Astrocyte of the spinal cord (primary cell): ENCODE data around the gene SLC36A1.

Experiments used
- DNase-seq: peaks from one replicate; pipeline ENCODE4 v3.0.0; 2011; ENCODE audit warnings: low read depth, low spot score
- H3K4me3 ChIP-seq: 2 replicates; pipeline ENCODE4 v1.5.1; 2011; ENCODE audit warnings: low read depth, mild to moderate bottlenecking, low read length, moderate library complexity
- in situ Hi-C: cut with HindIII; loops from 2 replicates; pipeline ENCODE4 v1.10.0; 2017; ENCODE audit warnings: low sequenced_read_pairs
- TF ChIP-seq, protein P1 (sequence below): IDR thresholded peaks from 2 replicates; pipeline ENCODE4 v1.5.1; 2012; ENCODE audit warnings: low read depth, mild to moderate bottlenecking, low read length, inconsistent platforms

SLC36A1 gene

DNA sequence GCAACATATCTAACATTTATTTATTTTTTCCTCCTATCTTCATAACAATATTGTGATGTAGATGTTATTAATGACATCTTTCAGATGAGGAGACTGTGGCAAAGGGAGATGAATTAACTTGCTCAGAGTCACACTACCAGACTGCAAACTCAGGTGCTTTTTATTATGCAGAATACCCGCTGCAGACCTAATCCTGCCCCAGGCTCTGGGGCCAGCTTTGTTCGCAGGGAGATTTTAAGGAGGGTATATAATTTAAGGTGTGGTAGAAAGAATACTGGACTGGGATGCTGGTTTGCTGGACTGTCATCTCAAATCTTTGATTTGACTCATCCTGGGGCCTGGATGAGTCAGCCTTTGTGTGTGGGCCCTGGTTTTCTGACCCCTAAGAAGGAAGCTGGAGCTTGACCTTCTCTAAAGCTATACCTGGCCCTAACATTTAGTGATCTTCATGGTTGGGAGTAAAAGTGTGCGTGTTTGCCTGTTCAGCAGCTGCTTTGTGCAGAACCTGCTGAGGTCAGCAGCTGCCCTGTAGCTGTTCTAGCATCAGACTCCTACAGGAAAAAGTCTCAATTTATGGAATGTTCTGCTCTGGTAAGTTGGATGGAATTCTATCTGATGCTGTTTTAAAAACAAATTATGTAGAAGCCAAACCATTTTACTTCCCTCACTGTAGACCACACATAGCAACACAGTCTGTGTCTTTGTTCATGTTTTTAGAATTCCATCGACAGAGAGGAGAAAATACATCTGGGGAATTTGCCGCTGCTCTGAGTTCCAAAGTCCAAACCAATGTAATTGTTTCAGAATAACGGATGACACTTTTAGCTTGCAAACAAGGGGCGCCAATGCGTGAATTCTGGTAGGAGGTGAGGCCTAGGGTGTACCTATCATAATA lies 4.5 kb downstream of the SLC36A1 start:
- in situ Hi-C loops: no loop called here
- H3K4me3 ChIP-seq: no peak overlapping the region
- DNase-seq: peak; percentile 61
- TF ChIP-seq, protein P1, sequence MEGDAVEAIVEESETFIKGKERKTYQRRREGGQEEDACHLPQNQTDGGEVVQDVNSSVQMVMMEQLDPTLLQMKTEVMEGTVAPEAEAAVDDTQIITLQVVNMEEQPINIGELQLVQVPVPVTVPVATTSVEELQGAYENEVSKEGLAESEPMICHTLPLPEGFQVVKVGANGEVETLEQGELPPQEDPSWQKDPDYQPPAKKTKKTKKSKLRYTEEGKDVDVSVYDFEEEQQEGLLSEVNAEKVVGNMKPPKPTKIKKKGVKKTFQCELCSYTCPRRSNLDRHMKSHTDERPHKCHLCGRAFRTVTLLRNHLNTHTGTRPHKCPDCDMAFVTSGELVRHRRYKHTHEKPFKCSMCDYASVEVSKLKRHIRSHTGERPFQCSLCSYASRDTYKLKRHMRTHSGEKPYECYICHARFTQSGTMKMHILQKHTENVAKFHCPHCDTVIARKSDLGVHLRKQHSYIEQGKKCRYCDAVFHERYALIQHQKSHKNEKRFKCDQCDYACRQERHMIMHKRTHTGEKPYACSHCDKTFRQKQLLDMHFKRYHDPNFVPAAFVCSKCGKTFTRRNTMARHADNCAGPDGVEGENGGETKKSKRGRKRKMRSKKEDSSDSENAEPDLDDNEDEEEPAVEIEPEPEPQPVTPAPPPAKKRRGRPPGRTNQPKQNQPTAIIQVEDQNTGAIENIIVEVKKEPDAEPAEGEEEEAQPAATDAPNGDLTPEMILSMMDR: no peak

DNA sequence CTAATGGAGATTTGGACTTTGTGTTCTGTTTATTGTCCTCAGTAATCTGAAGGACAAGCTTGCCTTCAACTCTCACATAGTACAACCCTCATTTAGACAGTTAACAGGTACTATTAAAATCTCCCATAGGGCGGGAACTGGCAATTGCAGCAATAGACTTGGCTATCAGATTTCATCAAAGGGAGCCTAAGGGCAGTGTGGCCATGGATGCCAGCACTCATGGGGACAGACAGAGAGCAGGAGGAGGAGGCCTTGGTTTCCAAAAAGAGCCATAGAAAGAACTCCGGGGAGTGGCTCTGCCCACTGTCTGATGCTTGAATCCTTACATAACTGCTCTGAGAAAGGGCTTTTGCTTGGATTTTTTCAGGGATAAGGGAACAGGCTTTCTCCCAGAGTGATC lies 6.8 kb downstream of the SLC36A1 start:
- no peak for DNase-seq
- no peak overlapping the region for H3K4me3 ChIP-seq
- in situ Hi-C loops: no loop called here
- TF ChIP-seq, protein P1: no peak

DNA sequence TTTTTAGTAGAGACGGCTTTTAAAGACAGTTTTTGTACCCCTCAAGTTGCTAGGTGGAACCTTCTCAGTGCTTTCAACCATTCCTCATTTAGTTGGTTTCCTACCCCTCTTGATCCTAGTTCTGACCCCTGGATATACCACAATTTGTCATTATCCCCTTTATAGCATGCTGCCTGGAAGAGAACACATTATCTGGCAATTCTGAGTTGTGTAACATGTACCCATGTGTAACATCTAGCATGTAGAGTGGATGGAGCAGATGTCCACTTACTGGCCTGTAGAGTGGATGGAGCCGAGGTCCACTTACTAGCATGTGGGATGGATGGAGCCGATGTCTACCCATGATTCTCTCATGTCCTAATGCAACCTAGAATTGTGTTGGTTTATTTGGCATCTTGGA lies 7.5 kb downstream of the SLC36A1 start:
- DNase-seq: no peak
- in situ Hi-C loops: no loop called here

DNA sequence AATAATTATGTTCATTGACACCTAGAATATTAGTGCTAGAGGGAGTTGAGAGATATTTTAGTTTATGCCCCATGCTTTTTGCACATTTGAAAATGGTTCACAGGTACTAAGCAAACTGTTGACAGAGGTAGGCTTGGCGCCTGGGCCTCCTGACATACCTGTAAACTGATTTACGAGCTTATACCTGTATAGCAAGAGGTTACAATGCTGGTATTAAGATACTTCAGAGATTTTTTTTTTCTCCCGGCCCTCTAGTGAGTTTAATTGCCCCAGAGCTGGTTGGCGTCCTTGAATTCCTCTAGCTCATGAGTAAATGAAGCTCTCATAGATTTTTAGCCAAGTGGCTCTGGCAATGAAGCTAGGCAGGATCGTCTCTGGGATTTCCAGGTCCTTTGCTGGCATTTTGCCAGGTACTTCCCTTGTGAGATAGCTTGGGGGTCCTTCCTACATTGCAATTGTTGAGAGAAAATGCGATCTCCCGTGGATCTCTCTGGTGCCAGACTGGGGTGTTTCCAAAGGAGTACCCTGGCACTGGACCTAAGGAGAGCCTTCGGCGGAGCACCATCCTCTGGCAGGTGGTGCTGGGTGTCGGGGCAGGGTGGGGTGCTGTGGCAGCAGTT lies 9.0 kb downstream of the SLC36A1 start:
- no peak overlapping the region for H3K4me3 ChIP-seq
- in situ Hi-C loops: no loop called here
- TF ChIP-seq, protein P1: no peak
- no peak for DNase-seq

More for the DNA sequence above, 7.5 kb downstream of the SLC36A1 start:
- TF ChIP-seq, protein P1: no peak
- no peak overlapping the region for H3K4me3 ChIP-seq

DNA sequence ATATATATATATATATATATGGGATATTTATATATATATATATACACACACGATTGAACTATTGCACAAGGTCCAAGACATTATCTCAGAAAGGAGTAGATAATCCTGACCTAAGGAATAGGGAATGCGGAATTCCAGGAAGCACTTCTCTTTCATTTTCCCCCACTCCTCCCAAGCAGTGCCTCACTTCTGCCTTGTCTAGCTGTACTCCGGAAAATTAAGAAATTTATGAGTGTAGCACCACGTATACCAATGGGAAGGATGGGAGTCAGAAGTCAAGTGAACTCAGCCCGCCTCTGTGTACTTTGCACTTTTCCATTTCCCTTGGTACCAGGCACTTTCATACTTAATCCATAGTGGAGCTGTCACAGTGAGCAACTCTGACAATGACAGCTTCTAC lies 10.9 kb downstream of the SLC36A1 start:
- TF ChIP-seq, protein P1: no peak

DNA sequence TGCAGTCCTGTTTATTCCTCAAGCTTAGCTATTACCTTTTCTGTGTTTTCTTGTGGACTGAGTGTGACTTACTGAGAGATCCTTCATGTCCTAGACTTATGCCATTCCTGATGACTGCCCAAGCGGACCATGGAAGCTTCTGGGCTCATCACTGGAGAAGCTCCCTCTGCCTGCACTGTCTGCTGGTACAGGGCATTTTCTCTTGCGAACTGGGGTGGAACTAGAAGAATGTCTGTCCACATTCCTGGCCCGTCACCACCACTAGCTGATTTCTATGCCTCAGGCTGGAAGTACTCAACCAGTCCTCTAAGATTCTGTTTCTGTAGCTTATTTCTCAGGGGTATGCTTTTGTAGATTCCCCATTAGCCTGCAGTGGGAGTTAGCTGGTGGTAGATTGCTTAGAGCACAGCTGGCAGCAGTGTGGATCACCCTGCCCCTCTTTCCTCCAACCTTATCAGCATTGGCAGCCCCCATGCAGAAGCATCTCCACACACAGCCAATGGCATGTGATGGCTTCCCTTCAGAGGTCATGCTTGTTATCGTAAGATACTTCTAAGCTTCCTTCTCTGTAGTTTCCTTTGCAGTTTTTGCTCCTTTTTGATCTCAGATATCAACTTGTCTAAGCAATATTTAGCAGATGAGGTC lies 12.4 kb downstream of the SLC36A1 start:
- in situ Hi-C loops: no loop called here

More for the DNA sequence above, 10.9 kb downstream of the SLC36A1 start:
- in situ Hi-C loops: no loop called here
- no peak for DNase-seq
- H3K4me3 ChIP-seq: no peak overlapping the region

More for the DNA sequence above, 12.4 kb downstream of the SLC36A1 start:
- DNase-seq: no peak
- H3K4me3 ChIP-seq: no peak overlapping the region
- TF ChIP-seq, protein P1: no peak
